ENCODE measurements around the gene CCDC121. TPM values are rescaled to one million over a fixed set of nuclear protein-coding genes. Genes with fewer than 3 reads are reported as not detected.
"Not testable (repeated sequence)": the region's sequence is repeated elsewhere in the genome, so short reads cannot be mapped to it uniquely, and the experiment has no call there.

CCDC121 gene
- total RNA-seq, 1 experiment from 2014 or later: 4.7 TPM

DNA sequence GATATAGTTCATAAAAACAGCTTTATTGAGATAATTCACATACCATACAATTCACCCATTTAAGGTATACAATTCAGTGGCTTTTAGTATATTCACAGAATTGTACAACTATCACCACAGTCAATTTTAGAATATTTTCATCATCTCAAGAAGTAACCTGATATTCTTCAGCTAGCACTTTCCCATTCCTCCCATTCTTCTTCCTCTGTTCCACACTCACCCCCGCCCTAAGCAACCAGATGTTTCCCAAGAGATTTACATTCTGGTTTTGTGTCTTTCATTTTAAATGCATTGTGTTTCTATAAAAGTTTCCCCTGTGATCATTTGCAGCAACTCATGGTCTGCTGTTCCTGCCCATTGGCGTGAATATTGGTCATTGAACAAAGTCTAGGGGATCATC is 5.5 kb upstream of the CCDC121 start:
- Histone ChIP-seq H3K36me3 (ENCODE audit: control insufficient read depth, insufficient read depth, low read length) (peaks cover 3% of the 10 kb centered on the region; the same call in 1 of the 2 replicates), H3K4me1 (peaks cover 4% of the 10 kb centered on the region; the same call in 1 of the 2 replicates), H3K9me3 (no peaks in the 10 kb centered on the region), H3K27me3 (replicated peaks; ENCODE audit: control insufficient read depth, insufficient read depth, low read length) (no peaks in the 10 kb centered on the region), H3K4me3 (ENCODE audit: low read depth, low read length) (no peak overlapping the region)
- BruUV-seq (replicated peaks): no TSS peak
- H3K27me3 Mint-ChIP-seq (ENCODE audit: insufficient read depth, unreplicated experiment): no peaks in the 10 kb centered on the region
- no peak for DNase-seq
- TF ChIP-seq CTCF (IDR thresholded peaks at IDR 0.05; ENCODE audit: insufficient read depth in 1 of 2, low read depth in 1 of 2, low read length in 1 of 2, severe bottlenecking in 1 of 2, unreplicated experiment in 1 of 2): no peak
- H3K27ac Mint-ChIP-seq (ENCODE audit: unreplicated experiment): no peak overlapping the region
- H3K4me3 Mint-ChIP-seq (ENCODE audit: unreplicated experiment): no peak overlapping the region
- ChIA-PET CTCF (no interaction called here), POLR2A (no interaction called here)
- H3K9me3 Mint-ChIP-seq (ENCODE audit: unreplicated experiment): no peaks in the 10 kb centered on the region
- H3K36me3 Mint-ChIP-seq (ENCODE audit: insufficient read depth, unreplicated experiment): peaks cover 52% of the 10 kb centered on the region
- H3K4me1 Mint-ChIP-seq (ENCODE audit: low read depth, unreplicated experiment): no peaks in the 10 kb centered on the region
- intact Hi-C loops (cut with micrococcal nuclease; ENCODE audit: unreplicated experiment): no loop called here

GRCh38 chr2:27630257-27630656 is 1.4 kb upstream of the CCDC121 start:
- H3K9me3 ChIP-seq; BruUV-seq (replicated peaks); H3K36me3 ChIP-seq (ENCODE audit: control insufficient read depth, insufficient read depth, low read length); DNase-seq; H3K27me3 Mint-ChIP-seq (ENCODE audit: insufficient read depth, unreplicated experiment); intact Hi-C loops (cut with micrococcal nuclease; ENCODE audit: unreplicated experiment); H3K27ac Mint-ChIP-seq (ENCODE audit: unreplicated experiment); H3K9me3 Mint-ChIP-seq (ENCODE audit: unreplicated experiment); CTCF ChIA-PET; H3K4me3 Mint-ChIP-seq (ENCODE audit: unreplicated experiment); POLR2A ChIA-PET; H3K27me3 ChIP-seq (replicated peaks; ENCODE audit: control insufficient read depth, insufficient read depth, low read length); H3K4me3 ChIP-seq (ENCODE audit: low read depth, low read length): not testable (repeated sequence)
- H3K4me1 ChIP-seq: peaks cover 10% of the 10 kb centered on the region; the same call in 1 of the 2 replicates
- Mint-ChIP-seq H3K36me3 (ENCODE audit: insufficient read depth, unreplicated experiment) (peaks cover 30% of the 10 kb centered on the region), H3K4me1 (ENCODE audit: low read depth, unreplicated experiment) (peaks cover 14% of the 10 kb centered on the region)

- H3K4me1 ChIP-seq: peaks cover 10% of the 10 kb centered on the region; the same call in 1 of the 2 replicates
- H3K27me3 Mint-ChIP-seq (ENCODE audit: insufficient read depth, unreplicated experiment): no peaks in the 10 kb centered on the region
- H3K4me3 ChIP-seq (ENCODE audit: low read depth, low read length): peak overlapping the region; percentile 71
- H3K9me3 ChIP-seq: no peaks in the 10 kb centered on the region
- DNase-seq: peak in 1 of 2 experiments; percentile 30
- ChIA-PET POLR2A (interaction anchor here (0.6 to 1.0 kb wide), 3 partner anchors 44 to 124 kb away, joined by 3 to 10 read pairs (median 3); no protein-coding TSS in a partner anchor), CTCF (interaction anchor here (0.6 to 1.3 kb wide), 4 partner anchors 13 to 185 kb away, joined by 3 to 5 read pairs (median 3); no protein-coding TSS in a partner anchor)
- BruUV-seq (replicated peaks): TSS peak; percentile 58
- peaks cover 13% of the 10 kb centered on the region for H3K36me3 Mint-ChIP-seq (ENCODE audit: insufficient read depth, unreplicated experiment)
- H3K4me3 Mint-ChIP-seq (ENCODE audit: unreplicated experiment): no peak overlapping the region
- no peaks in the 10 kb centered on the region for H3K9me3 Mint-ChIP-seq (ENCODE audit: unreplicated experiment)
- no peak overlapping the region for H3K27ac Mint-ChIP-seq (ENCODE audit: unreplicated experiment)
- TF ChIP-seq CTCF (IDR thresholded peaks at IDR 0.05; ENCODE audit: insufficient read depth in 1 of 2, low read depth in 1 of 2, low read length in 1 of 2, severe bottlenecking in 1 of 2, unreplicated experiment in 1 of 2): no peak
- intact Hi-C loops (cut with micrococcal nuclease; ENCODE audit: unreplicated experiment): loop anchor here (2.0 to 10.0 kb wide), 3 partner anchors 35 to 223 kb away; partner anchors contain the start of genes KRTCAP3, PPM1G, SLC4A1AP and SUPT7L
- no peaks in the 10 kb centered on the region for H3K27me3 ChIP-seq (replicated peaks; ENCODE audit: control insufficient read depth, insufficient read depth, low read length)
- no peaks in the 10 kb centered on the region for H3K36me3 ChIP-seq (ENCODE audit: control insufficient read depth, insufficient read depth, low read length)
- peaks cover 14% of the 10 kb centered on the region for H3K4me1 Mint-ChIP-seq (ENCODE audit: low read depth, unreplicated experiment)
Observed at GRCh38 chr2:27627963-27628766, 647 bp downstream of the CCDC121 start.

GRCh38 chr2:27626921-27627320 is 1.9 kb downstream of the CCDC121 start:
- POLR2A ChIA-PET: interaction anchor here (0.6 kb wide), 1 partner anchor 415 kb away, joined by 4 read pairs; the partner anchor contains the start of genes ATRAID and SLC5A6
- H3K4me1 ChIP-seq: peaks cover 10% of the 10 kb centered on the region; the same call in 1 of the 2 replicates
- intact Hi-C loops (cut with micrococcal nuclease; ENCODE audit: unreplicated experiment): loop anchor here (10.0 kb wide), 1 partner anchor 222 kb away; the partner anchor contains the start of gene PPM1G
- DNase-seq; H3K27me3 Mint-ChIP-seq (ENCODE audit: insufficient read depth, unreplicated experiment); H3K27me3 ChIP-seq (replicated peaks; ENCODE audit: control insufficient read depth, insufficient read depth, low read length); H3K36me3 ChIP-seq (ENCODE audit: control insufficient read depth, insufficient read depth, low read length); BruUV-seq (replicated peaks); H3K4me3 Mint-ChIP-seq (ENCODE audit: unreplicated experiment); H3K27ac Mint-ChIP-seq (ENCODE audit: unreplicated experiment); H3K9me3 Mint-ChIP-seq (ENCODE audit: unreplicated experiment); H3K4me3 ChIP-seq (ENCODE audit: low read depth, low read length); CTCF ChIA-PET; H3K9me3 ChIP-seq: not testable (repeated sequence)
- Mint-ChIP-seq H3K36me3 (ENCODE audit: insufficient read depth, unreplicated experiment) (peaks cover 18% of the 10 kb centered on the region), H3K4me1 (ENCODE audit: low read depth, unreplicated experiment) (peaks cover 14% of the 10 kb centered on the region)

GRCh38 chr2:27626323-27626722 is 2.5 kb downstream of the CCDC121 start:
- not testable (repeated sequence) for H3K36me3 ChIP-seq (ENCODE audit: control insufficient read depth, insufficient read depth, low read length); H3K27me3 ChIP-seq (replicated peaks; ENCODE audit: control insufficient read depth, insufficient read depth, low read length)

More at GRCh38 chr2:27626323-27626722, 2.5 kb downstream of the CCDC121 start:
- POLR2A ChIA-PET: interaction anchor here (0.6 kb wide), 1 partner anchor 415 kb away, joined by 4 read pairs; the partner anchor contains the start of genes ATRAID and SLC5A6
- CTCF ChIA-PET; H3K27me3 Mint-ChIP-seq (ENCODE audit: insufficient read depth, unreplicated experiment); H3K4me3 ChIP-seq (ENCODE audit: low read depth, low read length); DNase-seq; BruUV-seq (replicated peaks); H3K9me3 Mint-ChIP-seq (ENCODE audit: unreplicated experiment); H3K4me3 Mint-ChIP-seq (ENCODE audit: unreplicated experiment); H3K9me3 ChIP-seq; H3K27ac Mint-ChIP-seq (ENCODE audit: unreplicated experiment): not testable (repeated sequence)
- Mint-ChIP-seq H3K36me3 (ENCODE audit: insufficient read depth, unreplicated experiment) (peaks cover 17% of the 10 kb centered on the region), H3K4me1 (ENCODE audit: low read depth, unreplicated experiment) (peaks cover 14% of the 10 kb centered on the region)
- intact Hi-C loops (cut with micrococcal nuclease; ENCODE audit: unreplicated experiment): loop anchor here (10.0 kb wide), 1 partner anchor 222 kb away; the partner anchor contains the start of gene PPM1G
- H3K4me1 ChIP-seq: peaks cover 10% of the 10 kb centered on the region; the same call in 1 of the 2 replicates

Data from Caco-2 (cell line).